Measurements from ENCODE around the gene CACNG4.

Gene CACNG4

GRCh38 chr17:67068999-67069398 is 104.5 kb downstream of the CACNG4 start:
- DNase-seq (ENCODE audit: extremely low read depth, low read depth), result no peak
- no peak overlapping the region for H3K4me3 ChIP-seq (replicated peaks; ENCODE audit: low read depth, low read length)
- TF ChIP-seq CTCF (IDR thresholded peaks at IDR 0.05; ENCODE audit: low read depth, low read length, missing control alignments), result no peak

DNA sequence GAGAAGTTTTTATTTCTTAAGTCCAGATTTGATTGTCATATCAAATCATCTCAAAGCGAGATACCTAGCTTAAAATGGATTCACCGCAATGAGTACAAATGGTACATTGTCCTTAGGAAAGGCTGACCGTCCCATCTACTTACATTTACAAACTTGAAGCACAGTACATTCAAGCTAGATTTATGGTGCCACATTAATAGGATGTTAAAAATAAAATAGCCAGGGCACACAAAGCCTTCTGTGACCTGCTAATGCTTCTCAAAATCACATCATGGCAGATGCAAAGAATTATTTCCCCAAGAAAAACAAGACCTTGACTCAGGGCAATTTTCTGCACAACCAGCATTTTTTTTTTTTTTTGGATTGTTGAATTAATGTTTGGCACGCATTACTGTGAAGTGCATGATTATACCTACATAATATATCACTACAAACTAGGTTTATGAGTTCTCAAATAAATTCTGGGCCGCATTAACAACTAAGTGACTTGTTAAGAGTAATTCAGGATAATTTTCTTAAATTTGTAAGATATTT is 105.2 kb downstream of the CACNG4 start:
- H3K4me3 ChIP-seq (replicated peaks; ENCODE audit: low read depth, low read length), result no peak overlapping the region
- DNase-seq (ENCODE audit: extremely low read depth, low read depth), result no peak
- no peak for TF ChIP-seq CTCF (IDR thresholded peaks at IDR 0.05; ENCODE audit: low read depth, low read length, missing control alignments)

GRCh38 chr17:67071595-67071994 is 107.1 kb downstream of the CACNG4 start:
- no peak for DNase-seq (ENCODE audit: extremely low read depth, low read depth)
- no peak overlapping the region for H3K4me3 ChIP-seq (replicated peaks; ENCODE audit: low read depth, low read length)
- TF ChIP-seq CTCF (IDR thresholded peaks at IDR 0.05; ENCODE audit: low read depth, low read length, missing control alignments), result no peak

- no peak for DNase-seq (ENCODE audit: extremely low read depth, low read depth)
- no peak overlapping the region for H3K4me3 ChIP-seq (replicated peaks; ENCODE audit: low read depth, low read length)
- TF ChIP-seq CTCF (IDR thresholded peaks at IDR 0.05; ENCODE audit: low read depth, low read length, missing control alignments), result no peak
These were observed 108.4 kb downstream of the CACNG4 start for GRCh38 chr17:67072885-67073284.

DNA sequence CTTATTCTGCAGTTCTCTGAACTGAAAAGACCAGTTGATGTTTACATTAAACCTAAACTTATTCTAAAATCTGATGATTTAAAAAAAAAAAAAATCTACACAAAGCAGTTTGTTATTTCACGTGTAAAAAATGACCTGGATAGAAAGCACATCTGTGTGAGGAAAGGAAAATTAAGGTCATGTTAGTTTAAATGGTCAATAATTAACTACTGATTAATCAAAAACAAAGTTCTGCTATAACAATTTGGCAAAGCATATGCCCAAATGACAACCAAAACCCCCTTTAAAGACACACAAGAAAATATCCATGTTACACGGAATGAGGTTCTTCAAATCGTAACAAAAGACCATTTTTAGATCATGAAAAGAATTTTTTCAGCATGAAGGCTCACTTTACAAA is 110.3 kb downstream of the CACNG4 start:
- DNase-seq (ENCODE audit: extremely low read depth, low read depth), result no peak
- TF ChIP-seq CTCF (IDR thresholded peaks at IDR 0.05; ENCODE audit: low read depth, low read length, missing control alignments), result no peak
- H3K4me3 ChIP-seq (replicated peaks; ENCODE audit: low read depth, low read length), result no peak overlapping the region

DNA sequence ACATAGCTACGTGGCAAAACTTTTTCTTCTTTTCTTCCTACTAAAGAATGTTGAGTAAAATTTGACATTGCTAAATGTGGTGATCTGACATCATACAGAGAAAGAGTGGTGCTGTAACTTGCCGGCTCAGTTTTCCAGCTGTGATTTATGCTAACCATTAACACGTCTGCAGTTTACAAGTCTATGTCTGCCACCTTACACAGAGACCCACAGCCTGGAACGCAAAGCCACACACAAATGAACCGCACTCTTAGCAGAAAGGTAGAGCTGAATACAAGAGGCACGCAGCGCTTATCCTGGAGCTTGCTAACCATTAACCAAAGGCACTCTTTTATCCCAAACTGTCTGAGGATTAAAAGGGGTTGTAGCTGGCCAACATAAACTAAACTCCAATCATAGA is 111.8 kb downstream of the CACNG4 start:
- H3K4me3 ChIP-seq (replicated peaks; ENCODE audit: low read depth, low read length), result no peak overlapping the region
- no peak for TF ChIP-seq CTCF (IDR thresholded peaks at IDR 0.05; ENCODE audit: low read depth, low read length, missing control alignments)
- no peak for DNase-seq (ENCODE audit: extremely low read depth, low read depth)

DNA sequence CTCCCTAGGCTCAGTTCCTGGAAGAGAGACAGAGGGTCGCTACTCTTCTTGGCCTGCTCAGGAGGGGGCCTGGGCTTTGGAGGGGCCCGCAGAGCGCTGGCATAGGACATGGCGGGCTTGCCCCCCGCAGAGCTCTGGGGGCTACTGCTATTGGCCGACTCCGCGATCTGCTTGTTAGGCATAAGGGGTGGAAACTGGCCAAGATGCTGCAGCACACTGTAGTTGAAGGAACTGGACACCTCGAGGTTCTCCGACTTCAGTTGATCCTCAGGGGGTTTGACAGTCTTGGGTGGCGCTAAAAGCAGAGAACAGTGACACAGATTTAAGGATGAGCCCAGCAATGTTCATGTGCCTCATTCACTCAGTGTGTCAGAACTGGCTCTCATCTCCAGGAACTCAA is 113.8 kb downstream of the CACNG4 start:
- TF ChIP-seq CTCF (IDR thresholded peaks at IDR 0.05; ENCODE audit: low read depth, low read length, missing control alignments), result no peak
- no peak overlapping the region for H3K4me3 ChIP-seq (replicated peaks; ENCODE audit: low read depth, low read length)
- DNase-seq (ENCODE audit: extremely low read depth, low read depth), result no peak

Measured in HFF-Myc (cell line).